Esophagus muscularis mucosa (tissue), 4 donors: ENCODE measurements around the gene FTO. TPM values are rescaled to one million over a fixed set of nuclear protein-coding genes. Genes with fewer than 3 reads are reported as not detected.

Experiments used
- DNase-seq: peaks from one replicate; pipeline ENCODE4 v3.0.0-alpha.2; 2017; ENCODE audit errors: extremely low spot score
- H3K27ac ChIP-seq, 4 donors: fragments of 200-600 bp; sonication (generic); replicated peaks in 1 of 4; 1 replicate in 3 of 4; 2 replicates in 1 of 4; pipeline ENCODE4 v1.5.1; 2016 to 2019; ENCODE audit warnings: mild to moderate bottlenecking in 1 of 4
- H3K27me3 ChIP-seq, 4 donors: fragments of 200-600 bp; sonication (generic); one replicate each; pipeline versions ENCODE4 v1.5.1 to v1.6.0; 2016 to 2019
- H3K36me3 ChIP-seq, 4 donors: fragments of 200-600 bp; sonication (generic); one replicate each; pipeline ENCODE4 v1.5.1; 2016 to 2019
- H3K4me1 ChIP-seq, 4 donors: fragments of 200-600 bp; sonication (generic); one replicate each; pipeline ENCODE4 v1.5.1; 2016 to 2019
- H3K4me3 ChIP-seq, 4 donors: fragments of 200-600 bp; sonication (generic); 1 replicate in 2 of 4; 2 replicates in 2 of 4; pipeline ENCODE4 v1.5.1; 2016 to 2019; ENCODE audit warnings: mild to moderate bottlenecking in 4 of 4, moderate library complexity in 1 of 4
- H3K9me3 ChIP-seq, 4 donors: fragments of 200-600 bp; sonication (generic); 1 replicate in 3 of 4; 2 replicates in 1 of 4; pipeline ENCODE4 v1.5.1; 2016 to 2019
- CTCF ChIP-seq, 3 experiments: fragments of 200-600 bp in 2 of 3; fragments of 450-650 bp in 1 of 3; sonication (generic) in 2 of 3; IDR thresholded peaks; one replicate each; pipeline ENCODE4 v1.5.1; 2017 to 2019; ENCODE audit warnings: antibody characterized with exemption in 3 of 3, mild to moderate bottlenecking in 2 of 3, moderate library complexity in 1 of 3
- EP300 ChIP-seq: sonication (generic); formaldehyde crosslinking; IDR thresholded peaks from one replicate; pipeline ENCODE4 v1.6.1; 2017; ENCODE audit warnings: antibody characterized with exemption
- POLR2A ChIP-seq: fragments of 450-650 bp; IDR thresholded peaks from one replicate; pipeline ENCODE4 v1.6.1; 2017; ENCODE audit warnings: antibody characterized with exemption, moderate library complexity, mild to moderate bottlenecking, low read depth
- POLR2AphosphoS5 ChIP-seq, 2 donors: sonication (generic); formaldehyde crosslinking; IDR thresholded peaks; one replicate each; pipeline ENCODE4 v1.6.1; 2017; ENCODE audit warnings: antibody characterized with exemption in 2 of 2
- WGBS: methylation state at CpG from one replicate; pipeline ENCODE4 v1.1.5; 2018; 5-methylcytosine and 5-hydroxymethylcytosine counted together
- intact Hi-C: fragments of 100-400 bp; cut with DNase I; formaldehyde crosslinking; loops from one replicate; pipeline ENCODE4 v1.15.1; 2023
- total RNA-seq, 4 donors: library from RNA; depleted of rRNA; stranded (reverse); fragments of >200 nt; gene quantifications; one replicate each; pipeline versions ENCODE4 v1.1.0 to v1.2.1, GENCODE V29; 2016

FTO gene
- total RNA-seq, 4 donors from 2014 or later = 101 to 121 (median 112) TPM

DNA sequence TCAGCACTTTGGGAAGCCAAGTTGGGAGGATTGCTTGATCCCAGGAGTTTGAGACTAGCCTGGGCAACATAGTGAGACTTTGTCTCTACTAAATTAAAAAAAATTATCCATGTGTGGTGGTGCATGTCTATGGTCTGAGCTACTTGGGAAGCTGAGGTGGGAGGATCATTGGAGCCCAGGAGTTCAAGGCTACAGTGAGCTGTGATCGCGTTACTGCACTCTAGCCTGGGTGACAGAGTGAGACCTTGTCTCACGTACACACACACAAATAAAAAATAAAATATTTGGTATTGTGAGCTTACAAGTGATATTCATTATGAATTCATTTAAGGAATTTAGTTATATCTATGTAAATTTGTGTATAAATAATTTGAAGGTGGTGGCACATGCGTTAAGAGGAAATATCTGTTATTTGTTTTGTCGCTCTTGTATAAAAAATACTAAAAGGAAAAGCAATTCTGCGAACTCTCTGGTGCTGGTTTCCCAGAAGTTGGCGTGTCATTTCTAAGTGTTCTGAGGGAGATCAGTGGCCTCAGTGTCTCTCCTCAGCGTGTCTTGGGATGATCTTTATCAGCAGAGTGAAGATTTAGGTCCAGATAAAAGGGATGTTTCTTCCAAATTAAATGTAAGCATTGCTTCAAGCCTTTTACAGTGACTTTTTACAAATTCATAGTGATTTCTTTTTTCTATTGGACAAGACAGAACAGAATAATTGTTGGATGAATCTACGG lies 187.6 kb downstream of the FTO start:
- DNase-seq = no peak
- no peaks in the 10 kb centered on the region for H3K9me3 ChIP-seq
- 81% methylated on average over 9 of the region's 9 CpGs for WGBS
- TF ChIP-seq EP300 = no peak
- no peak for TF ChIP-seq CTCF (IDR thresholded peaks at IDR 0.05)
- TF ChIP-seq POLR2AphosphoS5 (IDR thresholded peaks at IDR 0.05) = no peak
- no peak for TF ChIP-seq POLR2A
- intact Hi-C loops = no loop called here
- no peak overlapping the region for H3K27ac ChIP-seq
- peaks cover 10 to 40% (median 29%) of the 10 kb centered on the region in 4 donors for H3K4me1 ChIP-seq
- no peak overlapping the region for H3K4me3 ChIP-seq
- peaks cover 5 to 26% (median 15%) of the 10 kb centered on the region in 4 donors for H3K36me3 ChIP-seq
- H3K27me3 ChIP-seq = no peaks in the 10 kb centered on the region

DNA sequence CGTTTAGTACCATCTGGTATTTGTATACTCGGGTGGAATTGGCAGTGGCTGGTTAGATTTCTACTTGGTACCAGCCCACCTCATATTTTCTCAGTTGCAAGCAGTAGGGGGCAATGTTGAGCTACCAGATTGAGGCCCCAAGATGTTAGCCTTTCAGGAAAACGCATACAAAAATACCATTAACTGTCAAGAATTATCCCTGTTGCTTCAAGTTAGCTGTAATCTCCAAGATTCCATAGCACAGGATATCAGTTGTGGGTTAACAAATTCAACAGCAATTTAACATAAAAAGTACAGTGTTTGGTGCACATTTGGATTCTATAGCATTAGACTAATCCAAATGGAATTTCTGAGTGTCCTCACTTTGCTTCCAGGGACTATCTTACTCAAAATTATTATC lies 188.2 kb downstream of the FTO start:
- no peak for DNase-seq
- Histone ChIP-seq H3K9me3 (no peaks in the 10 kb centered on the region), H3K27ac (no peak overlapping the region), H3K36me3 (peaks cover 5 to 22% (median 15%) of the 10 kb centered on the region in 4 donors), H3K4me3 (no peak overlapping the region), H3K27me3 (no peaks in the 10 kb centered on the region), H3K4me1 (peaks cover 10 to 44% (median 33%) of the 10 kb centered on the region in 4 donors)
- WGBS = 16% methylated on average over 3 of the region's 3 CpGs
- TF ChIP-seq POLR2AphosphoS5 (IDR thresholded peaks at IDR 0.05) (no peak), CTCF (IDR thresholded peaks at IDR 0.05) (peak; percentile 56 to 72 (median 65))
- intact Hi-C loops = no loop called here

DNA sequence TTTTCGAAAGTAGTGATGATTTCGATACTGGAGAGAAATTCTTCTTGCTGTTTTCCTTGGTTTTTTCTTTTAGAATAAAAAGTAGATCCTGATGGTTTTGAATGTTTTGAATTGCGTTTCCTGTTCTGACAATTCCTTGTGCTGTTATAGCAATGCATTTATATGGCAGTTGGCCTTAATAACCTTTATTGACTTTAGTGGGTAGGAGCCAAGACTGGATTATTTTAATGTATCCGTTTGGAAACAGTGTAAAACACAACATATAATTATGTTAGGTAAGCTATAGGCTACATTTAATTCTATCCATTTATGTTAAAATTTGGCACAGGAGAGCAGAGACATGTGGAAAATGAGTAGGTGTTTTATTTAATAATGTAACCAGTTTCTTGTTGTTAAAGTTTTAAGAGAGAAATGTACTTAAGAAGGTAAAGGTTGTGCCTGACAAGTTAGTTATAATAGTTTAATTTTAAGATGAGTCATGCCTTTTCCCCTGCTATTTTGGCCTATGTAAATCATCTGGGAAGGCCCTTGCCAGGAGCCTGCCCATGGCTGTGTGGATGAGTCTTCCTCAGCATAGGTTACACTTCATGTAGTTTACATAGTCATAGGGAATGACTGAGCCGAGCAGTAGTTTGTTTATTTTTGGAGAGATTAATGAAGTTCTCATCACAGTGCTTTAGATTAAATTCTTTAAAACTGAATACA lies 189.9 kb downstream of the FTO start:
- DNase-seq = no peak
- Histone ChIP-seq H3K27ac (no peak overlapping the region), H3K4me3 (no peak overlapping the region), H3K27me3 (no peaks in the 10 kb centered on the region), H3K9me3 (no peaks in the 10 kb centered on the region), H3K36me3 (peaks cover under 1 to 12% (median 6%) of the 10 kb centered on the region in 4 donors), H3K4me1 (peaks cover 10 to 55% (median 39%) of the 10 kb centered on the region in 4 donors)
- 54% methylated on average over 5 of the region's 5 CpGs for WGBS
- intact Hi-C loops = no loop called here
- TF ChIP-seq POLR2A = no peak
- no peak for TF ChIP-seq CTCF (IDR thresholded peaks at IDR 0.05)
- TF ChIP-seq POLR2AphosphoS5 (IDR thresholded peaks at IDR 0.05) = no peak
- no peak for TF ChIP-seq EP300

- intact Hi-C loops = no loop called here
- H3K36me3 ChIP-seq = peaks cover 0 to 4% (median 0%) of the 10 kb centered on the region in 4 donors
- H3K9me3 ChIP-seq = no peaks in the 10 kb centered on the region
- no peak for DNase-seq
- H3K27ac ChIP-seq = no peak overlapping the region
- H3K4me1 ChIP-seq = peaks cover 10 to 55% (median 47%) of the 10 kb centered on the region in 4 donors
- 90% methylated on average over 3 of the region's 3 CpGs for WGBS
- H3K4me3 ChIP-seq = no peak overlapping the region
- TF ChIP-seq POLR2AphosphoS5 (IDR thresholded peaks at IDR 0.05) (no peak), CTCF (IDR thresholded peaks at IDR 0.05) (no peak), EP300 (no peak), POLR2A (no peak)
- H3K27me3 ChIP-seq = no peaks in the 10 kb centered on the region
These were observed 190.7 kb downstream of the FTO start for GRCh38 chr16:53894686-53895085.
